Loucy (cell line): Measurements from ENCODE around the gene ACOXL.

ENCODE experiments used
- CTCF ChIP-seq: fragments of 200-600 bp; sonication (generic); conservative IDR thresholded peaks from 2 replicates; pipeline ENCODE4 v1.5.1; 2014; ENCODE audit warnings: mild to moderate bottlenecking, antibody characterized with exemption, low read length
- EZH2phosphoT487 ChIP-seq: fragments of 200-600 bp; IDR thresholded peaks from 2 replicates; pipeline ENCODE4 v1.6.1; 2018; ENCODE audit warnings: antibody characterized with exemption, mild to moderate bottlenecking, moderate library complexity, borderline replicate concordance

- TF ChIP-seq CTCF, result no peak
- TF ChIP-seq EZH2phosphoT487, result no peak
Observed at GRCh38 chr2:111142101-111142500, 409.7 kb downstream of the ACOXL start.
